IMR-90 (cell line): ENCODE data around the gene CTNND2.

ENCODE experiments used
- CTCF ChIP-seq: conservative IDR thresholded peaks from 2 replicates; pipeline ENCODE4 v1.5.1; 2012; ENCODE audit warnings: mild to moderate bottlenecking, low read depth, low read length, improper control_type of control experiment
- POLR2A ChIP-seq: IDR thresholded peaks from 2 replicates; pipeline ENCODE4 v1.6.1; 2012; ENCODE audit warnings: mild to moderate bottlenecking, low read depth, low read length

GRCh38 chr5:11851965-11852716 is 52.1 kb downstream of the CTNND2 start:
- TF ChIP-seq CTCF (no peak), POLR2A (no peak)
